NK-92 (cell line): Measurements from ENCODE around the gene COL13A1.

Experiments used
- DNase-seq: peaks from one replicate; lab custom pipeline; 2025; ENCODE audit not compliant: unreplicated experiment; lab: John Stamatoyannopoulos, UW

Gene COL13A1

DNA sequence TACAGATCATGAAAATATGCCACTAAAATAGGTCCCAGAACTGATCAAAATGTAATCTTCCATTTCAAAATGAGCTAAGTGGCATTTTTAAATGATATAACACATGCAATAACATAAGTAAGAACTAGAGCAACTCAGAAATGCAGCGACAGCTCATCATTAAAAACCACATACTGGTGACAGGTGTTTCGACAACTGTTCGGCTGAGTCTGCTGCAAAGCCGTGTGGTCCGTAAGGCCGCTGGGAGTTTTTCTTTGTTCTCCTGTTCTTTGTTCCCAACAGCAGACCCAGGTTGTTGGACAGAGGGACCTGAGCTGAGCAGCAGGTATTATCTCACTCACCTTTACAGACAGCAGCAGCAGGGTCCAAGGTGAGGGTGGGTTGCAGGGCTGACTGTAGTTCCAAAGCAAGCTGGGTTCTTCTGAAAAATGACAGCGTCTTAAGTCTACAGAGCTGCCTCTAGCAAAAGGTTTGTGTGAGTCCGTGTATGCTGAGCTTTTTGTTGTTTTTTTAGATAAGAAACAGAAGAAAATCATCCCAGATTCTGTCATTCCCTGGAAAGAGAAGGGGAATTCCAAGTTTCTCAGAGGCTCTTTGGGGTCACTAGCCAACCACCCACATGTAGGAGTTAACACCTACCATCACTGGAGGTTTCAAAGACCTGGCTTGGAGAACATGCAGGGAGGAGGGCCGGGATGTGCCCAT, 205.6 kb downstream of the COL13A1 start:
- no peak for DNase-seq
